IgD-negative memory B cell (primary cell): Measurements from ENCODE around the gene L2HGDH. TPM values are rescaled to one million over a fixed set of nuclear protein-coding genes. Genes with fewer than 3 reads are reported as not detected.
A peak's percentile ranks its signal among the peaks of the same experiment; 100 is the strongest.

Experiments used
- H3K27ac Mint-ChIP-seq, 3 donors: one replicate each; pipeline ENCODE4 v1.8.0; 2020 to 2022; ENCODE audit warnings: mild to moderate bottlenecking in 3 of 3, mixed read lengths in 3 of 3, moderate library complexity in 1 of 3
- H3K27me3 Mint-ChIP-seq: one replicate; pipeline ENCODE4 v1.8.0; 2021; ENCODE audit warnings: mixed read lengths
- H3K36me3 Mint-ChIP-seq: one replicate; pipeline ENCODE4 v1.8.0; 2020; ENCODE audit warnings: mild to moderate bottlenecking, mixed read lengths
- H3K4me1 Mint-ChIP-seq, 3 donors: one replicate each; pipeline ENCODE4 v1.8.0; 2020 to 2022; ENCODE audit warnings: mixed read lengths in 3 of 3, mild to moderate bottlenecking in 1 of 3
- H3K4me3 Mint-ChIP-seq, 4 donors: one replicate each; pipeline ENCODE4 v1.8.0; 2020 to 2022; ENCODE audit warnings: mild to moderate bottlenecking in 4 of 4, mixed read lengths in 4 of 4, moderate library complexity in 3 of 4
- H3K9me3 Mint-ChIP-seq, 3 donors: one replicate each; pipeline ENCODE4 v1.8.0; 2020 to 2021; ENCODE audit warnings: mixed read lengths in 3 of 3, mild to moderate bottlenecking in 1 of 3
- polyA plus RNA-seq: library from polyadenylated mRNA; unstranded; fragments of 300-500 nt; fragmentation: Illumina TruSeq; gene quantifications from one replicate; pipeline ENCODE4 v1.2.3, GENCODE V29; 2021

L2HGDH gene
- polyA plus RNA-seq, 1 donor from 2014 or later, result 2.0 TPM

GRCh38 chr14:50344876-50345563 is 33.0 kb upstream of the L2HGDH start:
- H3K36me3 Mint-ChIP-seq, result peaks cover 2% of the 10 kb centered on the region
- no peaks in the 10 kb centered on the region for H3K9me3 Mint-ChIP-seq
- no peaks in the 10 kb centered on the region for H3K27me3 Mint-ChIP-seq
- no peak overlapping the region for H3K4me3 Mint-ChIP-seq
- peaks cover 0 to 3% (median 2%) of the 10 kb centered on the region in 3 donors for H3K4me1 Mint-ChIP-seq
- no peak overlapping the region for H3K27ac Mint-ChIP-seq

DNA sequence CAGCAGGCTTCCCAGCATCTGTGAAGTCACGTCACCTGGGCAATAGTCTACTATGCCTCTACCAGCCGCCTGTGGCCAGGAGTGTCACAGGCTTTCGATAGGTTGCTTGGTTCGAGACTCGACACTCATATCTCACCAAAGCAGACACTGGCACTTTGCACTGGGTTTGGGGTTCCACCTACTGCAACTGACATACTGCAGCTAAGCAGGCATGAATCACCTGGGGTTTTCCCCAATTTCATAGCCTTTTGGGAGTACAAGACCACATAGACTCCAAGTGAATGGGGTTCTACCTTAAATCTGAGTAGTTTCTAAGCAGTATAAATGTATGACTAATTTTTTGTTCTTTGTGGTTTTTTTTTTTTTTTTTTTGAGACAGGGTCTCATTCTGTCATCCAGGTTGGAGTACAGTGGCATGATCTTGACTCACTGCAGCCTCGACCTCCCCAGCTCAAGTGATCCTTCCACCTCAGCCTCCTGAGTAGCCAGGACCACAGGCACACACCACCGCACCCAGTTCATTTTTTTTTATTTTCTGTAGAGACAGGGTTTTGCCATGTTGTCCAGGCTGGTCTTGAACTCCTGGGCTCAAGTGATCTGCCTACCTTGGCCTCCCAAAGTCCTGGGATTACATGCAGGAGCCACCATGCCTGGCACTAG is 32.2 kb upstream of the L2HGDH start:
- no peak overlapping the region for H3K27ac Mint-ChIP-seq
- peaks cover 2% of the 10 kb centered on the region for H3K36me3 Mint-ChIP-seq
- H3K27me3 Mint-ChIP-seq, result no peaks in the 10 kb centered on the region
- H3K4me1 Mint-ChIP-seq, result peaks cover 0 to 3% (median 2%) of the 10 kb centered on the region in 3 donors
- no peaks in the 10 kb centered on the region for H3K9me3 Mint-ChIP-seq
- no peak overlapping the region for H3K4me3 Mint-ChIP-seq

GRCh38 chr14:50343434-50343833 is 31.4 kb upstream of the L2HGDH start:
- Mint-ChIP-seq H3K4me1 (peaks cover 0 to 3% (median 2%) of the 10 kb centered on the region in 3 donors), H3K27me3 (no peaks in the 10 kb centered on the region), H3K9me3 (no peaks in the 10 kb centered on the region), H3K27ac (no peak overlapping the region), H3K36me3 (peaks cover 4% of the 10 kb centered on the region), H3K4me3 (no peak overlapping the region)

DNA sequence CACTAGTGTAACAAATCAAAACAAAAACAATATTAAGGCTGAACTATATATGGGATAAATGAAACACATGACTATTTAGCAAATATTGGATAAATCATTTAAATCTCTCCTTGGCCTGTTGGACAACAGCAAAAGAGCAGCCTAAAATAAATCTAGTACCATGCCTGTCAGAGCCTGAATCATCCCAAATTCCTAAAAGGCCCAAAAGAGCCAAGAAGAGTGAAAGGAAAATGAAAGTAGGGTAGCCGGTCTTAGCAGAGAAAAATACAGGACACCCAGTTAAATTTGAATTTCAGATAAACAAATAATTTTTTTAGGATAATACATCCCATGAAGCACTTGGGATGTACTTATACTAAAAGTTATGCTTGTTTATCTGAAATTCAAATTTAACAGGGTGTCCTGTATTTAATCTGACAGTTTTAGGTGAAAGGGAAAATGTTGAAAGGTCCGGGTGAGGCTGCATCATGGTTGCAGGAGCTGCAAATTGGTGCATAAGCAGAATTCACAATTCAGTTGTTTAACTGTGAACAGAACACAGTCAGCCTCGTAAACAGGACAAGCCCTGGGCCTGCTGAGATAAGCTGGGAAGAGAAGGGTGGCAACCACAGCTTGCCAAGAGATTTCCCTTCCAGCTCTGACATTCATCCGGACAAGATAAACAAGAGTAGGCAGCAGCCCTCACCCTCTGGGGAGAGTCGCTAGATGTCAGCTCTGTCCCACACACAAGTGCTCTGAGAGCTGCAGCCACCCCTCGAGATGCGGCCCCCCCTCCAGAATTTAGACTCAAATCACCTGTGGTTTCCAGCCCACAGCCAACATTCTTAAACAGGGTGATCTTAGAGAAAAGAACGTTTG is 30.4 kb upstream of the L2HGDH start:
- peaks cover 0 to 3% (median 2%) of the 10 kb centered on the region in 3 donors for H3K4me1 Mint-ChIP-seq

DNA sequence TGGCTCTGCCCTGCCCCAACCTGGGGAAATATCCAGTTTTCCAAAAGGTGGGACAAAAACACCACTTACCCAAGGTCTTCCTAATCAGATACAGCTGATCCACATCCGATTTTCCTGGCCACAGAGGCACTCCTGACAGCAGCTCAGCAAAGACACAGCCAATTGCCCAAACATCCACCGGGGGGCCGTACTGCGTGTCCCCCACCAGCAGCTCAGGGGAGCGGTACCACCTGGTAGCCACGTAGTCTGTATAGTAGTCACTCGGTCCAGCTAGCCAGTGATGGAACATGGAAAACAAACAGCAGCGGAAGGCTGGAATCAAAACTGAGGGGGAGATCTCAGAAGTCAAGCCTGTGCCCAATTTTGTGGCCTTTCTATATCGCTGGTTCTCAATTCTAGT is 28.9 kb upstream of the L2HGDH start:
- Mint-ChIP-seq H3K36me3 (peaks cover 5% of the 10 kb centered on the region), H3K9me3 (no peaks in the 10 kb centered on the region), H3K4me1 (peaks cover 6 to 10% (median 10%) of the 10 kb centered on the region in 3 donors), H3K27me3 (no peaks in the 10 kb centered on the region), H3K4me3 (no peak overlapping the region), H3K27ac (no peak overlapping the region)

More for the DNA sequence above, 30.4 kb upstream of the L2HGDH start:
- H3K4me3 Mint-ChIP-seq, result peak overlapping the region in 1 of 4 donors; percentile 47
- H3K9me3 Mint-ChIP-seq, result no peaks in the 10 kb centered on the region
- H3K27me3 Mint-ChIP-seq, result no peaks in the 10 kb centered on the region
- peaks cover 7% of the 10 kb centered on the region for H3K36me3 Mint-ChIP-seq
- H3K27ac Mint-ChIP-seq, result no peak overlapping the region

DNA sequence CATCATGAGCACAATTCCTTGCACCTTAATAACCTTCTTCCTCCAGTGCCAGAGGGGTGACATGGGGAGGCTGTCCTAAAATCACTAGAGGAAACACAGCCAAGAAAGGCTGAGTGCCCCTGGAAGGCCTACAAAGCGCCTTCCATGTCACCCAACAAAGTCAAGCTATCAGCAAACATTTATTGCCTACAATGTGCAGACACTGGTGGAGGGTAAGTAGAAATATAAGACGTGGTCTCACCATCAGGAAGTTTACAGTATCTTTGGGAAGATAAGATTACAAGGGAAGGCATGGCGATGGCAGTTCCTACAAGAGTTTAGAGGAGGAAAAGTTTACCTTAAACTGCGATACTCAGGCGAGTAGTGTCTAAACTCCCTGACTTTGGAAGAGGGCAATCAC is 28.0 kb upstream of the L2HGDH start:
- Mint-ChIP-seq H3K4me1 (peaks cover 6 to 13% (median 11%) of the 10 kb centered on the region in 3 donors), H3K27ac (peak overlapping the region in 1 of 3 donors; percentile 12), H3K4me3 (no peak overlapping the region), H3K36me3 (peaks cover 5% of the 10 kb centered on the region), H3K9me3 (no peaks in the 10 kb centered on the region), H3K27me3 (no peaks in the 10 kb centered on the region)

DNA sequence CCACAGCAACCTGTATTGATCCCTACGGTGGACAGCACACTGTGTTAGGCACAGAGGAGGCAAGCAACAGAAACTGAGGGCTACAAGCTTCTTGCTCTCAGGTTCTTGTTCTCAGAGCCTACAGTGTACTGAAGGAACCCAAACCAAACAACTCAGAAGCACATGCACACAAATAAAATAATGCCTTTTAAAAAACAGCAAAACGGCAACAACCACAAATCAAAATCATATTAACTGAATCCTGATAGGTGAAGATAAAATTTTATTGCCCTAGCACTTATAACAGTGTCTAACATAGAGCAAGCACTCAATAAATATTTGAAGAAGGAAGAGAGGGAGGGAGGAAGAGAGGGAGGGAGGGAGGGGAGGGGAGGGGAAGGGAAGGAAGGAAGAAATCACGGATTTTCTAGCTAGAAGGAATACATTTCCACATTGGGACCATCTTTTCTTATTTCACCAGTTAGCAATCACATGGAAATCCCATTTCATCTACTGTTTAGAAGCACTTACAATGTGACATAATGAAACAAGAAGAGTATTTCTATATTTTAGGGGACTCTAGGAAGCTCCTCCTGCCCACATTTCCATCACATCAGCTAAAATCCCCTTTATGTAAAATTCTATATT is 27.3 kb upstream of the L2HGDH start:
- Mint-ChIP-seq H3K4me3 (no peak overlapping the region), H3K36me3 (peaks cover 5% of the 10 kb centered on the region), H3K9me3 (no peaks in the 10 kb centered on the region), H3K4me1 (peaks cover 6 to 13% (median 13%) of the 10 kb centered on the region in 3 donors), H3K27me3 (no peaks in the 10 kb centered on the region), H3K27ac (no peak overlapping the region)

DNA sequence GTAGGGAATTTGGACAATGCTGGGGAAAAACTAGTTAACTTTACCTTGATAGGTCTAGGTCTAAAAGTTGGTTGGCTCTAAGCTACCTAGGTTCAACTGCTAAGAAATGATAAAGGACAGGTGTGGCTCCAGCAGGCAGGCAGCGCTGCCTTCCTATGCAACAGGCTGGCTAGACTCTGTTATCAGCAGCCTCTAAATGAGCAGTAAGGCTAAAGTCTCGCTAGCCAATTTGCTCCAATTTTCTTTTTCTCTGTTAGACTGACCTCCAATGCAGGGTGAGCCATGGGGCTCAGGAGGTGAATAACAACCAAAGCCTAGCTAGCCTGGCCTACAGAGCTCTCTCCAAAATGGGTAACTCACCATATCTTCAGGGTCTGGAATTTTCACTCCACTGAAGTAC is 26.6 kb upstream of the L2HGDH start:
- H3K27me3 Mint-ChIP-seq, result no peaks in the 10 kb centered on the region
- H3K36me3 Mint-ChIP-seq, result peaks cover 5% of the 10 kb centered on the region
- no peak overlapping the region for H3K4me3 Mint-ChIP-seq
- H3K9me3 Mint-ChIP-seq, result no peaks in the 10 kb centered on the region
- no peak overlapping the region for H3K27ac Mint-ChIP-seq
- peaks cover 6 to 13% (median 13%) of the 10 kb centered on the region in 3 donors for H3K4me1 Mint-ChIP-seq

- Mint-ChIP-seq H3K4me3 (peak overlapping the region in 3 of 4 donors; percentile 30 to 67 (median 36)), H3K36me3 (peaks cover 5% of the 10 kb centered on the region), H3K4me1 (peaks cover 6 to 10% (median 10%) of the 10 kb centered on the region in 3 donors), H3K9me3 (no peaks in the 10 kb centered on the region), H3K27me3 (no peaks in the 10 kb centered on the region), H3K27ac (peak overlapping the region in 2 of 3 donors; percentile 43 to 80)
These were observed 24.2 kb upstream of the L2HGDH start for GRCh38 chr14:50335989-50336824.

DNA sequence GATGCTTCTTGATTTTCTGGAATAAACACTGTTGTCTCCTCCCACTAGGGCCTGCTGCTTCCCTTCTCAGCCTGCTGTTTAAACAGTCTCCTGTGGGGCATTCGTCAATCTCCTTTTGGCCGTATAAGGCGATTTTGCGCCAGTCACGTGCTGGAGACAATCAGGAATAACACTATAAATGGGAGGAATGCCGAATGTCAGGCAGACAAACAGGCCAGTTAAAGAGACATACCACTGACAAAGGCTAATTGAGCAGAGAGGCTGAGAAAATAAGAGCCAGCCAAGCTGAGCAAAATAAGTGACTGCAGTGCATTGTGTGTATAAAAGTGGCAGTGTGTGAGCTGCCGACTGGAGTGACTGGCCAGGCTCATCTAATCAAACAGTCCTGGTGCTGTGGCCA is 23.4 kb upstream of the L2HGDH start:
- Mint-ChIP-seq H3K9me3 (no peaks in the 10 kb centered on the region), H3K27me3 (no peaks in the 10 kb centered on the region), H3K4me1 (peaks cover 6 to 10% (median 10%) of the 10 kb centered on the region in 3 donors), H3K27ac (peak overlapping the region in 2 of 3 donors; percentile 43 to 71), H3K4me3 (no peak overlapping the region), H3K36me3 (peaks cover 5% of the 10 kb centered on the region)

DNA sequence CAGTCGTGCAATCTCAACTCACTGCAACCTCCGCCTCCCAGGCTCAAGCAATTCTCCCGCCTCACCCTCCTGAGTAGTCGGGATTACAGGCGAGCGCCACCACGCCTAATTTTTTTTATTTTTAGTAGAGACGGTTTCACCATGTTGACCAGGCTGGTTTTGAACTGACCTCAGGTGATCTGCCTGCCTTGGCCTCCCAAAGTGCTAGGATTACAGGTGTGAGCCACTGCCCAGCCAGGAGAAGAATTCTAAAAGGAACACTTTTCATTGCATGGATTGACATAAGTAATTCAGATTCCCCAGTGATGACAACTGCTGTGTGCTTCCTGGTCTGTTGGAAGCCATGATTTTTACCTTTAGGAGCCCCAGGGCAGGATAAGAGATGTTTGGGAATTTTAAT is 22.2 kb upstream of the L2HGDH start:
- Mint-ChIP-seq H3K9me3 (no peaks in the 10 kb centered on the region), H3K27me3 (no peaks in the 10 kb centered on the region), H3K4me1 (peaks cover 6 to 10% (median 10%) of the 10 kb centered on the region in 3 donors), H3K27ac (no peak overlapping the region), H3K4me3 (no peak overlapping the region), H3K36me3 (peaks cover 5% of the 10 kb centered on the region)

- Mint-ChIP-seq H3K9me3 (no peaks in the 10 kb centered on the region), H3K4me3 (no peak overlapping the region), H3K36me3 (no peaks in the 10 kb centered on the region), H3K4me1 (peaks cover 6 to 10% (median 10%) of the 10 kb centered on the region in 3 donors), H3K27me3 (no peaks in the 10 kb centered on the region), H3K27ac (no peak overlapping the region)
These were observed 21.0 kb upstream of the L2HGDH start for GRCh38 chr14:50333014-50333509.

DNA sequence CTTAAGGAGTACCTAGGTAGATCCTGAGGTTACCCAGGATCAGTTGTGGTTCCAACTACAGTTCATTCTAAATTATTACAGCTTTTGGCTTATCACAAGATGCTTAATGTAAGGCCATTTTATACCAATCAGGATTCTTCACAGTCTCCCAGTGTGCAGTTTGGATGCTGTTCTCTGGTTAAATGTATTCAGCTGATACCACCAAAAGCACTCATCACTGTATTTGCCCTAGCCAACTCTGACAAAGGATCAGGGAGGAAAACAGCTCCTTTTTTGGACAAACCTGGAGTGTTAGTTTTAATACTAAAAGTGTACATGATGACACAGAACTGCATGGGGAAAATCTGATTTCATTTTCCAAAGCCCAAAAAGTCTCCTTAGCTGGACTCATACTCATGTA is 19.6 kb upstream of the L2HGDH start:
- Mint-ChIP-seq H3K9me3 (no peaks in the 10 kb centered on the region), H3K27me3 (no peaks in the 10 kb centered on the region), H3K36me3 (no peaks in the 10 kb centered on the region), H3K27ac (no peak overlapping the region), H3K4me3 (no peak overlapping the region), H3K4me1 (peaks cover 5 to 9% (median 9%) of the 10 kb centered on the region in 3 donors)
